GM19023 (cell line): ENCODE data around the gene KLHL22.
"Not testable (repeated sequence)": the region's sequence is repeated elsewhere in the genome, so short reads cannot be mapped to it uniquely, and the experiment has no call there.

Source experiments
- ATAC-seq: cut with Tn5 transposase; IDR thresholded peaks from one replicate; pipeline ENCODE4 v1.9.1; 2021; ENCODE audit warnings: mild to moderate bottlenecking, moderate library complexity; ENCODE audit not compliant: unreplicated experiment

KLHL22 gene

DNA sequence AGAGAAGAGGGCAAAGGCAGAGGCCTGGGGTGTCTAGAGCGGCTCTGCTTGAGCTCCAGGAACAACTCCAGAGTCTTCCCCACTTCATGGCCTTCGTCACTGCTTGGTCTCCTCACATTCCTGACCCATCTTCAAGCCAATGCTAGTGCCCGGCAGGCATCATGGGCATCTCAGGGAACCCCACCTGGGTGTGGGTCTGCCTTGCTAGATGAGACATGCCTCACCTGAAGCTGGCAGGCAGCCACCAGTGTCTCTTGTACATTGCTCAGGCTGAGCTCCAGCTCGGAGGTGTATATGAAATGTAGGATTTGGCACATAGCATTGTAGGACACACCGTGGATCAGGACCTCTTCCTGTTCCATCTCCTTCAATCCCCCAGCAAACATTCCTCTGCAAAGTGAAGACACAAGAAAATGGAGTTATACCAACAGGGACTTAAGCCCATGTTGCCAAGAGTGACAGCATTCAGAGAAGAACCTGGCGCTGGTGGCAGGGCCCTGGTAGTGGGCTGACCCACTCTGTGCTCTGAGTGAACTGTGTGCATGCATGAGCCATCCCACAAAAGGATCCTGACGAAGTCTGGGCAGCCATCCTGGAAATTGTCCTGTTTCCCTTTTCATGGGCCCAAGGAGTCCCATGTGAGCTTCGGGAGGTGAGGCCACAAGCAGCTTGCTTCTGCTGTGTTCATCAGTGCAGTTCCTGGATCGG is 24.3 kb downstream of the KLHL22 start:
- ATAC-seq, result no peak

DNA sequence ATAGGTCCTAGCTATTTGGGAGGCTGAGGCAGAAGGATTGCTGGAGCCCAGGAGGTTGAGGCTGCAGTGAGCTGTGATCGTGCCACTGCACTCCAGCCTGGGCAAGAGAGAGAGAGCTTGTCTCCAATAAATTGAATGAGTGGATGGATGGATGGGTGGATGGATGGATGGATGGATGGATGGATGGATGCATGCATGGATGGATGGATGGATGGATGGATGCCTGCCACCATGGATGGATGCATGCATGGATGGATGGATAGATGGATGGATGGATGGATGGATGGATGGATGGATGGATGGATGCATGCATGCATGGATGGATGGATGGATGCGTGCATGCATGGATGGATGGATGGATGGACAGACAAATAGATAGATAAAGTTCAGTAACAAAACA is 25.1 kb downstream of the KLHL22 start:
- not testable (repeated sequence) for ATAC-seq

DNA sequence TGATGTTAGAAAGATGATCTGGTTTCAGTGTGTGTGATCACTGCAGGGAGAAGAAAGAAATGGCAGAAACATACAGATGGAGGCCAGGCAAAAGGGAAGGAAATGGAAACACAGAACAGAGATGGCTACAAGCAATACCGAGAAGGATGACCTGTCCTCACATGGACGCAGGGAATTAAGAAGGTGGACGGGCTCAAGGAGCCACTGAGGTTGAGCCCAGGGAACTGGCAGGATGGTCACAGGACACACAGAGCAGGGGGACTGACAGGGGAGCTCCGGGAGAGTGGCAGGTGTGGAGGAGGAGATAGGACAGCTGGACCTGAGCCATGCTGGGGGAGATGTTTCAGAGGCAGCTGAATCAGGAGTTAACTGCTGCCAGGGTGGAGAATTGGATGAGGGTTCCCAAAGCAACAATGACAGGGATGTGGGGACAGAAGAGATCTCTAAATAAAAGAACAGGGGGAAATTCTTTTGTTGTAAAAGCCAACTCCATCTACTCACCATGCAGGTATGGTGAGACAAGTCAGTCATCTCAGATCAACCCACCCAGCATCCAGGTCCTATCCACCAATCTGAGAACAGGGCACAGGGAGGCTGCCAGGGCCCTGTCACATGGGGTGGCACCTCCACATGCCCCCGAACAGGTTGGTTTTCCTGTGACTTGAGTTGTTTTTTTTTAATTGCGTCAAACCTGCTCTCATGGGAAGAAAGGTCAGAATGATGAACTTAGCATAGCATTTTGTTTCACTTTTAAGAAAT is 26.3 kb downstream of the KLHL22 start:
- no peak for ATAC-seq

DNA sequence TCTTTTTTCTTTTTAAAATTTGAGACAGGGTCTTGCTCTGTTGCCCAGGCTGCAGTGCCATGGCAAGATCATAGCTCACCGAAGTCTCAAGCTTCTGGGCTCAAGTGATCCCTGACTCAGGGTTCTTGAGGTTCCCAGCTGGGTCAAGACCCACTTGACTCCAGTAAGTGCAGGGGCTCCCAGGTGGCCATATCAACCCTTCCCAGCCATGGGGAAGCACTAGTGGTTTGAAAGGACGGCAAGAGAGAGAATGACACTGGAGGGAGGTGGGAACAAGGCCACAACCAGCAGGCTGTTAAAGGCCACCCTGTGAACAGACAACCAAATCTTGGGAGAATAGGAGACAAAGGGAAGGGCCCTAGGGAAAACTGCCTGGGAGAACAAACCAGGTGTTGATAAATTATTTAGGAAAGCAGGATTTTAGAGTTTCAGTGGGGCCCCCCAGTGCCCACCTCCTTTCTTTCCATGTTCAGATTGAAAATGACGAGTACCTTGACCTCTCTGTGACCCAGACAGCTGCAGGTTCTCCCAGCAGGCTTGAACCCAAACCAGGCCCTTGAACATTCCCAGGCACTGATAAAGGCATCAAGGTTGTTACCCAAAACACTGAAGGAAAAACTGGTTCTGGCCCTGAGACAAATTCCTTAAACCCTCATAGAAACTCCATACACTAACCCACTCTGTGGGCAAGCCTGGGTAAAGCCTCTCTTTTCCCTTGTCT is 28.8 kb downstream of the KLHL22 start:
- no peak for ATAC-seq

DNA sequence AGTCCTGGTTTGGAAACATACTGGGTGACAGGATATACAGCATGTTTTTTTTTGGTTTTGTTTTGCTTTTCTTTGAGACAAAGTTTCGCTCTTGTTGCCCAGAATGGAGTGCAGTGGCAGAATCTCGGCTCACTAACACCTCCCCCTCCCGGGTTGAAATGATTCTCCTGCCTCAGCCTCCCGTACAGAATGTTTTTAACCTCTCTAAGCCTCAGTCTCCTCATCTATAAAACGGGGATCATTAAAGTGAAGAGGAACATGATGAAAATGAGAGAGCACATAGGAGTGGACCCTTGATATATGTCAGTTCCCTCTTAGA is 29.9 kb downstream of the KLHL22 start:
- ATAC-seq, result no peak

DNA sequence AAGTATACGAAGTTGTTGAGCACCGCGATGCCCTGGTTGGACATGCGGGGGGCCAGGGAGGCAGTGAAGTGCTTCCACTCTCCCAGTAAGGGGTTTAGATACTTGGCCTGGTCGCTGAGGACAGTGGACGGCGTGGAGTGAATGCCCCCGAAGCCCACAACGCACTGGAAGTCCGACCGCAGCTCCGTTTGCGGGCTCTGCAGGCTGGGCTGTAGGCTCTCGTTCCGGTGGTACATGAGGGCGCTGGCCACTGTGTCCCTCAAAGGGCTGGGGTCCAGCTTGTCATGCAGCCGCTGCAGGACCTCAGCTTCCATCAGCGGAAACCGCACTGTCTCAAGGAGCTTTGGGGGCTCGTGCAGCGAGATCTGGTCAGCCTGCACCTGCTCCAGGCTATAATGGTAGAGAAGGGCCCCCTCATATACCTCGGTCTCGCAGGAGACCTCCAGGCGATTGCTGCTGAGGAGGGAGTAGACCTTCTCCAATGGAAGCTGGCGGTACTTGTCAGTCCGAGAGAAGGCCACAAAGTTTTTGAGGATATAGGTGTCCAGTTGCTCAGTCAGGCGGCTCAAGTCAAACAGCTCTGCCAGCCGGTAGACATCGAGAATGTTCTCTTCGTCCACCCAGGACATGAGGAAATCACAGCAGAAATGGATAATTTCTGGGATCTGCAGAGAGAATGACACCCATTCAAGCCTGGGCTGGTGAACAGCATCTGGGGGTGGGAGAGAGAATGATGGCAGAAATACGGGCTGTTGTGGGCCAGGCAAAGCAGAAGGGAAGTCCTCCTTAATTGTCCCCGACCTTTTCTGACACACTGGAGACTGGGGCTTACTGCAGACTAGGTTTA is 30.5 kb downstream of the KLHL22 start:
- ATAC-seq, result no peak

DNA sequence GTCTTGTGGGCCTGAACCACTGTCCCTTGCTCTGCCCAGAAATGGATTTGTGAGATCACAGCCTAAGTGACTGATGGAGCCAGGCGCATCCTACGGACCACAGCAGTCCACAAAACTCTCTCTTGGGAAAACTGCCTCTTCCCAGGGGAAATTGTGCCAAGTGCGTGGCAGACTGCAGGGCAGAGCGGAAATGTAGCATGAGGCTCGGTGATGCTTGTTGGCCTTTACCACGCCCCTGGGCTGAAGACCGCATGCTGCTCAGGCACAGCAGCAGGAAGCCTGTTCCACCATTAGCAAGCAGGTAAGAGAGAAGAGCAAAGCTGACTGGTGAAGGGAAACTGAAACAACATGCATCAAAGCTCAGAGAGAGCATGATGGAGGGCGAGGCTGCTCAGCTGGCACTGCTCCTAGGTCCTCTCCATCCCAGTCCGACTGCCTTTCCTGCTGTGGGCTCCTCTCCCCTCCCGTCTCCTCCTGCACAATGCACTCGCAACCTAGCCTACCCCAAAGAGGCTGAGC is 31.4 kb downstream of the KLHL22 start:
- ATAC-seq, result no peak

DNA sequence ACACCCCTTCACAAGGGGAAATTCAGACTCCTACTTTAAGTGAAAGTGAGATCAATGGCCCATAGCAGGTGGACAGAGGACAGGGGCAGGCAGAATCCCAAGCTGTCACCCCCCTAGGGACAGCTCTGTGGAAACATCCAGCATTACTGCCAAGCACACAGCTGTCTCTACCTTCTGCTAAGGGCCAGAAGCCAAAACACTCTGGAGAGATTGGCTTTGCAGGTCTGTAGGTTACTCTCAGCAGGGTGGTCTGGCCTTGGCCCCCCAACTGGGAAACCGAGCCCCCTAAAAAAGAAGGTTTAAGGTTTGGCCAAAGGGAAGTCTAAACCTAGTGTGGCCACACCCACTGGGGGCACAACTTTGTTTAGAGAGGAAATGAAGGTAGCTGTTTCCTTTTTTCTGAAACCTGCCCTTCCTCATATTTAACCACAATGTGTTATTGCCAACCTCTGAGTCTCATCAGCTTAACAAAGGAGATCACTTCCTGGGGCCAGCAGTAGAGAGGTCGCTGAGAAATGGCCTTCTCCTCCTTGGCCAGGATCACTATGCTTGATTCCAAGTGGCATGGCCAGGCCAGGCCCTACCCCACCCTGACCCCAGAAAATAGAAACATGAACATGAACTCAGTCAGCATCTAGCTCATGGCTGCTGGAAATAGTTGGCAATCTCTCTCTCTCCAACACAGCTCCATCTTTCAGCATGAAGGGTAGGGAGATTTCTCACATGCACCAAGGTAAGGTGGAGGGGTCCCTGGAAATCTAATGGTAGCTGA is 32.1 kb downstream of the KLHL22 start:
- no peak for ATAC-seq

DNA sequence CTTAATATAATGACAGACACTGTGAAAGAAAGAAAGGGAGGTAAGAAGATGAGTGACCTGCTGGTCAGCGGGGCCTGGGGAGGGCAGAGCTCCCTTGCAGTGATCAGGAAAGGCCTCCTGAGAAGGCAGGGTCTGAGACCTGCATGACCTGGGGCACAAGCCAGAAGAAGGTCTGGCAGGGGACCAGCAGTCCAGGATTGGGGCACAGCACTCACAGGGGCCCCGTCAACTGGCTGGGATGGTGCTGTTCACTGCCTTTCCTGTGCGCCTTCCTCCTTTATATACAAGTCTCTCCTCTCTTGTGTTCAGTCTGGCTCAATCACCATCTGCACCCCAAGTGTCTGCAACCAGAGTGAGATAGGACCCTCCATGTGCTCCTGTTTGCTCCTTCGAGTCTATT is 35.7 kb downstream of the KLHL22 start:
- no peak for ATAC-seq

DNA sequence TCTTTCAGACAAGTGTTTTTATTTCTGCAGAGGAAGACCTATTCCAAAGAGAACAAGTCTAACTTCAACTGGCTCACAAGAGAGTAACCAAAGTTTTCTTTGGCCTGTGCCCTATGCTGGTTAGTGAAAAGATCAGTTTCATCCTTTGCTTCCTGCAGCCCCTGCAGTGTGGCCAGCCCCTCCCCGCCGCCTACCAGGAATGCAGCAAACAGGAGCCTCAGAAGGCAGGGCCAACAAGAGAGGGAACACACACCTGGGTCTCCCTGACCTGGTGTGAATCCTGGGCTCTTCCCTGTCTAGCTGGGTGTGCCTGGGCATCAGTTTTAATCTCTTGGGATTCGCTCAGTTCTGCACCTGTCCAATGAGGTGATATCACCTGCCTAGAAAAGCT is 36.4 kb downstream of the KLHL22 start:
- ATAC-seq, result no peak

DNA sequence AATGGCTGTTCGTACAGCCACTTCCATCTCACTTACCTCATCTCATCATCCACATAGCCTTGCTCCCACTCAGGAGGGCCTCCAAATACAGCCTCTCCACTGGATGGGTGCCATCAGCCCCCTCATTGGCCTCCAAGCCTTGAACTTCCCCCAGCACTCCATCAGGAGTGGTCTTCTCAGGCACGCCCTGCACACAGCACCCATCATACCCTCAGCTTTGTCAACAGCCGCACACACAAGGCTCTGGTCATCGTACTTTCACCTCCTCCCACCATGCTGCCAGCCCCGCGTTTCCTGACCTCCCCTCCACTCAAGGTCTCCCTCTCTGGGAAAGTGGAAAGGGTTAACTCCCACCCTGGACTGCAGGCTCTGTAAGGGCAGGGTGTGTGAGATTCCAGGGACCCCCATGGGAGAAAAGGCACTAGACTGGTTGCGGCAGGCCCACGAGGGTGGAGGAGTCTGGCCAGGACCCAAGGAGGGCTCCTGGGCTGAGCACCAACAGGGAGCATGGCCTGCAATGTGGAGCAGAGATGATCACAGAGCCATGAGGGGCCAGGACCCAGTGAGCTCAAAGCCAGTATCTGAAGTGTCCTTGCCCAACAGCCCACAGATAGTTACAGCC is 37.0 kb downstream of the KLHL22 start:
- ATAC-seq, result no peak

DNA sequence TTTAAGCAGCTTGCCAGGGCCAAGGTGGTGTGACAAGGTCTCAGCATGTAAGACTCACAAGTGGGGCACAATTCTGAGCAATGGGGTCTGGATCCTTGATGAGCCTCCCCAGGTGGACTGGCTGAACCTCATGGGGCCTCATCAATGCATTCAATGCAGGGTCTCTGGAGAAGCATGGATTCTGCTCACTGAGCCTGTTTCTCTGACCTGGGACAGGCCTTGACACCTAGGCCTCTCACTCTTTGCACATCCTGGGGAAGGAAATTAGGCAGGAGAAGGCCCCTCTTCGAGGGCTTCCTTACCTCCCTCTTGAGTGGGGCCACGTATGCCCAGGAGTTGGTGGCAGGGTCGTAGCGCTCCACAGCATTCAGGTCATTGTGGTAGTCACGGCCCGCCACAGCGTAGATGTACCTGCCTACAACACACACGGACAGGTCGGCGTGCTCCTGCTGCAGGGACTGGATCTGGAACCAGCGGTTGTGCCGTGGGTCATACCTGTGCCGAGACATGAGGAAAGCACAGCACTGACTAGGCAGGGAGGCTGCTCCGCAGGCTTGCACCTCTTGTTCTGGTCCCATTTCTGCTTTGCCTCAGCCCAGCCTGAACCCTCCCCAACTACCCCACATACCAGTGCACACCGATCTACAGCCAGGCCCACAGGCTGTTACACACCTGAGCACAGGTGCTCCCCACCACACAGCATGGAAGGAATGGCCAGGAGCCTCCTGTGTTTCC is 37.9 kb downstream of the KLHL22 start:
- no peak for ATAC-seq

DNA sequence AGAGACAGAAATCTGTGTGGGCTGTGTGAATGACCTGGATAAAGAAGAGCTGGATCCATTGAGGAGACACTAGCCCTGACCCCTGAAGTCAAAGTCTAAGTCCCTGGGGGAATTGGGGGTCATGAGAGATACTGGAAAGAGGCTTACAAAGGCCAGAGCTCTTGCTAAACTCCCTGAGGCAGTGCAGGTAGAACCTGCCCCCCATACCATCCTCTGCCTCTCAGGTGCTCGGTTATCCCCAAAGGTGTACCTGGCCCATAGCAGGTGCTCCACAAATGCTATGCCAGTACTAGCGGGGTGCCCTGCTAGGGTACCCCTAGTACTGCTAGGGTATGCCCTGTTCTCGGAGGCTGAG is 38.9 kb downstream of the KLHL22 start:
- no peak for ATAC-seq

DNA sequence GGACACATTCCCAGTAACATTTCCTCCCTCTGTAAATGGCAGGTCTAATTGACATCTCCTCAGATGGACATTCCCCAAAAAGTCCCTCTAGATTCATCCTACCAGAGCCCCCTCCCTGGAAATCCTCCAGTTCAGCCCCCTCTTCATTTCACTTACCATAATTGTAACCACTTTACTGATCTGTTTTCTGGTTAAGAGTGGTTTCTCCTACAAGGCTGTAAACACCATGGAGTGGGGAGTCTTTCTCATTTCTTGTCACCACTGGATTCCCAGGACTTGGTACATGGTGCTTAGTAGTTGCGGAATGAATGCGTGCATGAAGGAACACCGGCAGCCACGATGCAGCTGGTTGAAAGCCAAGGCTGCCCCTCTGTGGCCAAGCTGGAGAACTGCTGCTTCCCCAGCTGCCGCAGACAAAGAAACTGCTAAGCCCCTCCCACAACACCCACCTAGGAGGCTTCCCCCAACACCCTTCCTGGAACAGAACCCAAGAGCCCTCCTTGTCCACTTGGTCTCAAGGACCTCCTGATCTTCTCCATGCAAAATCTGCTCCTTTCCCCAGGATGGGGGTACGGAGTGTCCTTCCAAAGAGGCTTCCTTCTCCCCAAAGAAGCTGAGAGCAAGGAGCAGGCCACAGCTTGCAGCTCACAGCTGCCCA is 39.4 kb downstream of the KLHL22 start:
- no peak for ATAC-seq

DNA sequence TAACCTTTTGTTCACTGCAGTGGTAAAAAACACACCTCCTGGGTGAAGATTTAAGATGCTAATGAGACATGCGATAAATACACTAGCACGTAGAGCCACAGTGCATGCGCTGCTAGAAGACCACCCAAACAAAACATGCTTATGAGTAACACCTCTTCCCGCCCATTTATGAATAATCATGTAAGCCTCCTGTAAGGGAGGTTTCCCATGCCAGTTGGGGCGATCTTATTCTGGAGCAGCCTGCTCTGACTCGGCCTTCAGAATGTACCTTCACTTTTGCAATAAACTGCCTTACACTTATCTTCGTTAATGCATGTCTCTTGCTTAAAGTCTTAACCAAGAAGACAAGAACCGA is 39.9 kb downstream of the KLHL22 start:
- no peak for ATAC-seq

DNA sequence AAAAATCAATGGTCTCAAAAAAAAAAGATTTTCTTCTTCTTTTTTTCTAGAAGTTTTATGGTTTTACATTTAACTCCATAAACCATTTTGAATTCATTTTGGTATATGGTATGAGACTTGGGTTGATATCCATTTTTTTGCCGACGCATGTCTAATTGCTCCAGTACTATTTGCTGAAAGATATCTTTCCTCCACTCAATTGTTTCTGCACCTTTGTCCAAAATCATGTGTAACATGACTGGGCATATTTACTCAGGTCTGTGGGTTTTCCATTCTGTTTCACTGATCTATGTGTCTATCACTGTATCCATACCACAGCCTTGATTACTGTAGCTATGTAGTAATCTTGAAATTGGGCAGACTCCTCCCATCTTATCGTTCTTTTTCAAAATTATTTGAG is 42.4 kb downstream of the KLHL22 start:
- ATAC-seq, result no peak

DNA sequence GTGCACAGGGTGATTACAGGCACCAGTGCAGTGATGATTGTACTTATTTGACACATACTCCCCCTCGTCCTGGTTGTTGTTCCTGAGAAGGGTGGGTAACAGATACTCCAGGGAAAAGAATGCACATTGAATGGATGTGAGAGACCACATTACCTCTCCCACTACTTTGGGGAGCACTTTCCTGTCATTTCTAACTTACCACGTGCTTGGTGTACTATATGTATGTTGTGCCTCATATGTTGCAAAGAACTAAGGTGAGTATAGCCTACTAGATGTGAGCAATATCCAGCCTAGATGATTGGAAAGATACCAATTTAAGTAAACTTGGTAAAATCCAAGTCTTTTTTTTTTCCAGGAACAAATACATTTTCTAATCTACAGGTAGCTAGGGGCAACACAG is 43.7 kb downstream of the KLHL22 start:
- no peak for ATAC-seq

DNA sequence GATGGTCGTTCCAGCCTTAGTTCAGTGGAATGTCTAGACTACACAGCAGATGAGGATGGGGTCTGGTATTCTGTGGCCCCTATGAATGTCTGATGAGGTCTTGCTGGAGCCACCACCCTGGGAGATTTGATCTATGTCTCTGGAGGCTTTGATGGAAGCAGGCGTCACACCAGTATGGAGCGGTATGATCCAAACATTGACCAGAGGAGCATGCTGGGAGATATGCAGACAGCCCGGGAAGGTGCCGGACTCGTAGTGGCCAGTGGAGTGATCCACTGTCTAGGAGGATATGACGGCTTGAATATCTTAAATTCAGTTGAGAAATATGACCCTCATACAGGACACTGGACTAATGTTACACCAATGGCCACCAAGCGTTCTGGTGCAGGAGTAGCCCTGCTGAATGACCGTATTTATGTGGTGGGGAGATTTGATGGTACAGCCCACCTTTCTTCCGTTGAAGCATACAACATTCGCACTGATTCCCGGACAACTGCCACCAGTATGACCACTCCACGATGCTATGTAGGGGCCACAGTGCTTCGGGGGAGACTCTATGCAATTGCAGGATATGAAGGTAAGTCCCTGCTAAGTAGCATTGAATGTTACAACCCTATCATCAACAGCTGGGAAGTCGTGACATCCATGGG is 44.3 kb downstream of the KLHL22 start:
- ATAC-seq, result not testable (repeated sequence)
